Measurements from ENCODE around the gene HPS4. TPM values are rescaled to one million over a fixed set of nuclear protein-coding genes. Genes with fewer than 3 reads are reported as not detected.

The HPS4 gene
- total and polyA plus RNA-seq, 10 of the 15 experiments (the other 5 are each of a cell fraction or from before 2014, with no cell fraction given) = 11.7 to 36.7 (median 30.8) TPM

DNA sequence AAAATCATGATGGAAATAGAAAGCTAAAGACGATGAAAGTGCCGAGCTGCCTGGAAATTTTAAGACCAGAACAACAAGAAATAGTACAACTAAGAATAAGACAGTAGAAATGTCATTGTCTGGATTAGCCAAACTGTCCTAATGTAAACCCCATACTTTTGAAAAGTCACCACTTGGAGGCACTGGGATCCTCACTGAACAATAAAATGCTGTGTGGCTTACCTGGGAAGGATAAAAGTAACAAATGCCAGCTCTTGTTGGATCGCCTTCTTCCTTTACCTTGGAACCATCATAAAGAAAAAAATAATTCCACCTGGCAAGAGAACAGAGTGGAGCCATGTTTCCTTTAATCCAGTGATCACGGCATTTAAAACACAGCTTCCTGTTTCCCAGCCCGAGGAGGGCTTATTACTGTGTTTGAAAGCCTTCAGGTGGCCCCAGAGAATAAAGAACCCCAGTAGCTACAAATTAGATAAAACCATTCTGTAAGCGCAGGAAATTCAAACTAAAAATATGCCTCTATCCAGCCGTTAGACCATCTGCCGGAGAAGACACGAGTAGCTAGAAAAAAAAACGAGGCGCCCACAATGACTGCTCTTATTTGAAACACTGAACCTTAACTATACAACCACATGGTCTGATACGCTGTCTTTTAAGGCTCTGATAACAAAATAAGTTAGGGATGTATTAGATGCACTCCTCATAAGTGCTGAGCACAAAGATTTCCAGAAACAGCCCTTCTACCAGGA is 4.4 kb downstream of the HPS4 start:
- ATAC-seq (peak; percentile 5; the same call in 1 of the 3 replicates), DNase-seq (ENCODE audit: low read depth, low spot score) (no peak), FAIRE-seq (peak; percentile 72)
- in situ Hi-C loops (cut with MboI) = no loop called here
- BruUV-seq (replicated peaks) = no TSS peak
- POLR2A ChIA-PET = interaction anchor here (0.5 to 1.1 kb wide), 7 partner anchors 25 to 912 kb away, joined by 3 to 8 read pairs (median 3); no protein-coding TSS in a partner anchor
- Histone ChIP-seq H3K9me3 (replicated peaks; ENCODE audit: control insufficient read depth, insufficient read depth, low read length) (no peaks in the 10 kb centered on the region), H3K79me2 (ENCODE audit: control insufficient read depth, insufficient read depth, low read length) (peaks cover 51% of the 10 kb centered on the region), H3K4me3 (peak overlapping the region; percentile 97), H3K27me3 (replicated peaks in 1 of 2; ENCODE audit: control insufficient read depth in 2 of 2, insufficient read depth in 2 of 2, low read length in 1 of 2) (no peaks in the 10 kb centered on the region), H4K20me1 (ENCODE audit: control insufficient read depth, insufficient read depth) (no peaks in the 10 kb centered on the region), H3K4me2 (ENCODE audit: control insufficient read depth, insufficient read depth) (peak overlapping the region; percentile 97), H3K27ac (ENCODE audit: control insufficient read depth, insufficient read depth) (peak overlapping the region; percentile 88), H3K9ac (ENCODE audit: control insufficient read depth, insufficient read depth, low read length) (peak overlapping the region; percentile 84), H3K36me3 (ENCODE audit: control insufficient read depth in 2 of 2, insufficient read depth in 2 of 2, low read length in 1 of 2) (peaks cover 0 to 3% of the 10 kb centered on the region in 2 experiments; a peak in 2 of 4 replicates), H3K4me1 (ENCODE audit: control insufficient read depth, insufficient read depth, low read length) (peaks cover 34% of the 10 kb centered on the region), H2AFZ (ENCODE audit: control insufficient read depth, low read depth, low read length) (peak overlapping the region; percentile 80)
- RAD21 ChIA-PET (ENCODE audit: unreplicated experiment) = interaction anchor here (0.8 to 2.0 kb wide), 6 partner anchors 16 to 195 kb away, joined by 3 to 10 read pairs (median 4); no protein-coding TSS in a partner anchor
- 13% methylated on average over 12 of the region's 12 CpGs for WGBS (ENCODE audit: insufficient coverage, insufficient replicate concordance, low lambda C conversion rate, missing lambda C conversion rate)
- SMC1A ChIA-PET (ENCODE audit: uncharacterized antibody, unreplicated experiment) = interaction anchor here (0.8 to 4.3 kb wide), 12 partner anchors 13 to 195 kb away, joined by 3 to 17 read pairs (median 4); no protein-coding TSS in a partner anchor
- intact Hi-C loops (cut with micrococcal nuclease; ENCODE audit: unreplicated experiment) = no loop called here
- CTCF ChIA-PET = interaction anchor here (0.6 to 7.1 kb wide), 20 partner anchors 8 to 234 kb away, joined by 3 to 47 read pairs (median 4); partner anchors contain the start of gene TFIP11
- TF ChIP-seq MXI1 (IDR thresholded peaks at IDR 0.05; ENCODE audit: low read depth, low read length) = peak; percentile 44; the same call in 1 of the 2 replicates
- TF ChIP-seq, protein P1, sequence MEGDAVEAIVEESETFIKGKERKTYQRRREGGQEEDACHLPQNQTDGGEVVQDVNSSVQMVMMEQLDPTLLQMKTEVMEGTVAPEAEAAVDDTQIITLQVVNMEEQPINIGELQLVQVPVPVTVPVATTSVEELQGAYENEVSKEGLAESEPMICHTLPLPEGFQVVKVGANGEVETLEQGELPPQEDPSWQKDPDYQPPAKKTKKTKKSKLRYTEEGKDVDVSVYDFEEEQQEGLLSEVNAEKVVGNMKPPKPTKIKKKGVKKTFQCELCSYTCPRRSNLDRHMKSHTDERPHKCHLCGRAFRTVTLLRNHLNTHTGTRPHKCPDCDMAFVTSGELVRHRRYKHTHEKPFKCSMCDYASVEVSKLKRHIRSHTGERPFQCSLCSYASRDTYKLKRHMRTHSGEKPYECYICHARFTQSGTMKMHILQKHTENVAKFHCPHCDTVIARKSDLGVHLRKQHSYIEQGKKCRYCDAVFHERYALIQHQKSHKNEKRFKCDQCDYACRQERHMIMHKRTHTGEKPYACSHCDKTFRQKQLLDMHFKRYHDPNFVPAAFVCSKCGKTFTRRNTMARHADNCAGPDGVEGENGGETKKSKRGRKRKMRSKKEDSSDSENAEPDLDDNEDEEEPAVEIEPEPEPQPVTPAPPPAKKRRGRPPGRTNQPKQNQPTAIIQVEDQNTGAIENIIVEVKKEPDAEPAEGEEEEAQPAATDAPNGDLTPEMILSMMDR (IDR thresholded peaks at IDR 0.05 in 2 of 3, conservative IDR thresholded peaks at IDR 0.05 in 1 of 3; ENCODE audit: control insufficient read depth in 2 of 3, extremely low read depth in 1 of 3, insufficient read depth in 1 of 3, low read depth in 3 of 3, low read length in 3 of 3) = peak in 1 of 3 experiments; percentile 22; a peak in 2 of 6 replicates
- no peak for TF ChIP-seq RBBP5 (conservative IDR thresholded peaks at IDR 0.05)
- TF ChIP-seq YY1 (IDR thresholded peaks at IDR 0.05; ENCODE audit: low read depth, low read length) = peak; percentile 64
- TF ChIP-seq, protein P2, sequence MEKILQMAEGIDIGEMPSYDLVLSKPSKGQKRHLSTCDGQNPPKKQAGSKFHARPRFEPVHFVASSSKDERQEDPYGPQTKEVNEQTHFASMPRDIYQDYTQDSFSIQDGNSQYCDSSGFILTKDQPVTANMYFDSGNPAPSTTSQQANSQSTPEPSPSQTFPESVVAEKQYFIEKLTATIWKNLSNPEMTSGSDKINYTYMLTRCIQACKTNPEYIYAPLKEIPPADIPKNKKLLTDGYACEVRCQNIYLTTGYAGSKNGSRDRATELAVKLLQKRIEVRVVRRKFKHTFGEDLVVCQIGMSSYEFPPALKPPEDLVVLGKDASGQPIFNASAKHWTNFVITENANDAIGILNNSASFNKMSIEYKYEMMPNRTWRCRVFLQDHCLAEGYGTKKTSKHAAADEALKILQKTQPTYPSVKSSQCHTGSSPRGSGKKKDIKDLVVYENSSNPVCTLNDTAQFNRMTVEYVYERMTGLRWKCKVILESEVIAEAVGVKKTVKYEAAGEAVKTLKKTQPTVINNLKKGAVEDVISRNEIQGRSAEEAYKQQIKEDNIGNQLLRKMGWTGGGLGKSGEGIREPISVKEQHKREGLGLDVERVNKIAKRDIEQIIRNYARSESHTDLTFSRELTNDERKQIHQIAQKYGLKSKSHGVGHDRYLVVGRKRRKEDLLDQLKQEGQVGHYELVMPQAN (conservative IDR thresholded peaks at IDR 0.05) = peak; percentile 50; the same call in 1 of the 2 replicates
- TF ChIP-seq, protein P3, sequence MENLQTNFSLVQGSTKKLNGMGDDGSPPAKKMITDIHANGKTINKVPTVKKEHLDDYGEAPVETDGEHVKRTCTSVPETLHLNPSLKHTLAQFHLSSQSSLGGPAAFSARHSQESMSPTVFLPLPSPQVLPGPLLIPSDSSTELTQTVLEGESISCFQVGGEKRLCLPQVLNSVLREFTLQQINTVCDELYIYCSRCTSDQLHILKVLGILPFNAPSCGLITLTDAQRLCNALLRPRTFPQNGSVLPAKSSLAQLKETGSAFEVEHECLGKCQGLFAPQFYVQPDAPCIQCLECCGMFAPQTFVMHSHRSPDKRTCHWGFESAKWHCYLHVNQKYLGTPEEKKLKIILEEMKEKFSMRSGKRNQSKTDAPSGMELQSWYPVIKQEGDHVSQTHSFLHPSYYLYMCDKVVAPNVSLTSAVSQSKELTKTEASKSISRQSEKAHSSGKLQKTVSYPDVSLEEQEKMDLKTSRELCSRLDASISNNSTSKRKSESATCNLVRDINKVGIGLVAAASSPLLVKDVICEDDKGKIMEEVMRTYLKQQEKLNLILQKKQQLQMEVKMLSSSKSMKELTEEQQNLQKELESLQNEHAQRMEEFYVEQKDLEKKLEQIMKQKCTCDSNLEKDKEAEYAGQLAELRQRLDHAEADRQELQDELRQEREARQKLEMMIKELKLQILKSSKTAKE (IDR thresholded peaks at IDR 0.05; ENCODE audit: low read depth, poor library complexity, severe bottlenecking) = peak; percentile 11
- TF ChIP-seq, protein P4, sequence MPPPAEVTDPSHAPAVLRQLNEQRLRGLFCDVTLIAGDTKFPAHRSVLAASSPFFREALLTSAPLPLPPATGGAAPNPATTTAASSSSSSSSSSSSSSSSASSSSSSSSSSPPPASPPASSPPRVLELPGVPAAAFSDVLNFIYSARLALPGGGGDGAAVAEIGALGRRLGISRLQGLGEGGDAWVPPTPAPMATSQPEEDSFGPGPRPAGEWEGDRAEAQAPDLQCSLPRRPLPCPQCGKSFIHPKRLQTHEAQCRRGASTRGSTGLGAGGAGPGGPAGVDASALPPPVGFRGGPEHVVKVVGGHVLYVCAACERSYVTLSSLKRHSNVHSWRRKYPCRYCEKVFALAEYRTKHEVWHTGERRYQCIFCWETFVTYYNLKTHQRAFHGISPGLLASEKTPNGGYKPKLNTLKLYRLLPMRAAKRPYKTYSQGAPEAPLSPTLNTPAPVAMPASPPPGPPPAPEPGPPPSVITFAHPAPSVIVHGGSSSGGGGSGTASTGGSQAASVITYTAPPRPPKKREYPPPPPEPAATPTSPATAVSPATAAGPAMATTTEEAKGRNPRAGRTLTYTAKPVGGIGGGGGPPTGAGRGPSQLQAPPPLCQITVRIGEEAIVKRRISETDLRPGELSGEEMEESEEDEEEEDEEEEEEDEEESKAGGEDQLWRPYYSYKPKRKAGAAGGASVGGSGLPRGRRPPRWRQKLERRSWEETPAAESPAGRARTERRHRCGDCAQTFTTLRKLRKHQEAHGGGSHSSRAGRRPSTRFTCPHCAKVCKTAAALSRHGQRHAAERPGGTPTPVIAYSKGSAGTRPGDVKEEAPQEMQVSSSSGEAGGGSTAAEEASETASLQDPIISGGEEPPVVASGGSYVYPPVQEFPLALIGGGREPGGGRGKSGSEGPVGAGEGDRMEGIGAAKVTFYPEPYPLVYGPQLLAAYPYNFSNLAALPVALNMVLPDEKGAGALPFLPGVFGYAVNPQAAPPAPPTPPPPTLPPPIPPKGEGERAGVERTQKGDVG (CRISPR knock-in tag; IDR thresholded peaks at IDR 0.05) = no peak

Data from GM12878 (cell line).